Activated naive CD8-positive, alpha-beta T cell treated with anti-CD3 and anti-CD28 coated beads for 36 hours (primary cell): ENCODE measurements around the gene PCDH18. TPM values are rescaled to one million over a fixed set of nuclear protein-coding genes. Genes with fewer than 3 reads are reported as not detected.
"Not testable (repeated sequence)": the region's sequence is repeated elsewhere in the genome, so short reads cannot be mapped to it uniquely, and the experiment has no call there.

ENCODE experiments used
- DNase-seq: peaks from one replicate; pipeline ENCODE4 v3.0.0; 2021
- H3K27ac Mint-ChIP-seq: one replicate; pipeline ENCODE4 v1.8.0; 2022; ENCODE audit warnings: mild to moderate bottlenecking, moderate library complexity, mixed read lengths
- H3K27me3 Mint-ChIP-seq: one replicate; pipeline ENCODE4 v1.8.0; 2022; ENCODE audit warnings: mild to moderate bottlenecking, mixed read lengths
- H3K36me3 Mint-ChIP-seq: one replicate; pipeline ENCODE4 v1.8.0; 2021; ENCODE audit warnings: mild to moderate bottlenecking, mixed read lengths
- H3K4me1 Mint-ChIP-seq: one replicate; pipeline ENCODE4 v1.8.0; 2021; ENCODE audit warnings: mixed read lengths
- H3K4me3 Mint-ChIP-seq: one replicate; pipeline ENCODE4 v1.8.0; 2022; ENCODE audit warnings: mild to moderate bottlenecking, moderate library complexity, mixed read lengths
- H3K9me3 Mint-ChIP-seq: one replicate; pipeline ENCODE4 v1.8.0; 2022; ENCODE audit warnings: mixed read lengths
- total RNA-seq, 2 experiments: library from RNA; stranded (reverse); gene quantifications; one replicate each; pipeline ENCODE4 v1.2.3, GENCODE V29; 2021

Gene PCDH18
- total RNA-seq, 2 experiments from 2014 or later: 0.04 to 0.06 TPM

DNA sequence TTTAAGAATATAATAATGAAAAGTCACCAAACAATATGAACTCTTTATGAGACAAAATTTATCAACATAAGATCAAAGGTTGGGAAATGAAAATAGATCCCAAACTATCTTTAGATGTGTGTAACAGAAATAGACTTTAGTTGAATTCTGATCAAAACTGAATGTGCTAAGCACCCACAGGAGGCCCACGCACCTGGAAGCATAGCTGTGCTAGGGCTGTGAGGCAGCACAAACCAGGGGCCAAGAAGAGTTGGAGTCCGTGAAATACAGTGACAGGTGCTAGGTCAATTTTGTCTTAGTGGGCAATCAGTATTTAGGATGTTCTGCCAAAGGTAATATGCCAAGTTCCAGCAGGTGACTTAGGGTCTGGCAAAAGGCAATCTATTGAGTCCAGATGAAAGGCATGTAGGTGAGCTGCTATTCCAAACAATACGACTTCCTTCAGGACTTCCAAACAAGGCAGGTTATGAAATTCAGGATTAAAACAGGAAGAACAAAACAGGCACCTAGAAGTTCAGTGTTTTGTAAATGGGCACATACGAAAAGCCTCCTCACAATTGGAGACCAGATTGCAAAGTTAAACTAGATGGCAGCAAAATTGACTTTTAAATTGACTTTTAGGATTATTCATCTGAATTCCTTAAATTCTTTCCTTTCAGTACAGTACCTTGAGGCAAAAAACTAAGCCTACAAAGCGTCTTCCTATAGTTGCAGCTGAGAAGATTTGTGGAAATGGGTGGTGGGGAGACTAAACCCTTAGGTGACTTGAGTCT lies 4.7 kb upstream of the PCDH18 start:
- Mint-ChIP-seq H3K27ac (no peak overlapping the region), H3K36me3 (no peaks in the 10 kb centered on the region), H3K27me3 (no peaks in the 10 kb centered on the region), H3K4me3 (no peak overlapping the region), H3K9me3 (no peaks in the 10 kb centered on the region), H3K4me1 (no peaks in the 10 kb centered on the region)
- DNase-seq: no peak

DNA sequence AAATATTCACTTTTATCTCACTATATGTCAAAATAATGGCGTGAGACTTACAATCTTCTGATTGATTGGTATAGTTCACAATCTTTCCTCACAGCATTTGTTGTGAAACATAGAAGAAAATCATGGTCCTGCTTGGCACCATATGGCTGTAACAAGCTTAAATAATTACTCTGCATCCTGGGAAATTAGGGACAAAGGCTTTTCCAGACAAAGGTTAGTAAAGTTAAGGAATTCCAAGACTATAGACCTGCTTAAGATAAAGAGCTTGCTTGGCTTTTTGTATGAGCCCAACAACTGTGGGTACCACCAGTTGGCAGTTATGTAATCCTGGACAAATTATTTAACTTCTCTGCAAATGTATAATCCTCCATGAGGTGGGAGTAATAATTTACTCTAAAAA lies 3.4 kb upstream of the PCDH18 start:
- Mint-ChIP-seq H3K27me3 (no peaks in the 10 kb centered on the region), H3K4me3 (no peak overlapping the region), H3K4me1 (no peaks in the 10 kb centered on the region), H3K9me3 (no peaks in the 10 kb centered on the region), H3K27ac (no peak overlapping the region), H3K36me3 (no peaks in the 10 kb centered on the region)
- no peak for DNase-seq

DNA sequence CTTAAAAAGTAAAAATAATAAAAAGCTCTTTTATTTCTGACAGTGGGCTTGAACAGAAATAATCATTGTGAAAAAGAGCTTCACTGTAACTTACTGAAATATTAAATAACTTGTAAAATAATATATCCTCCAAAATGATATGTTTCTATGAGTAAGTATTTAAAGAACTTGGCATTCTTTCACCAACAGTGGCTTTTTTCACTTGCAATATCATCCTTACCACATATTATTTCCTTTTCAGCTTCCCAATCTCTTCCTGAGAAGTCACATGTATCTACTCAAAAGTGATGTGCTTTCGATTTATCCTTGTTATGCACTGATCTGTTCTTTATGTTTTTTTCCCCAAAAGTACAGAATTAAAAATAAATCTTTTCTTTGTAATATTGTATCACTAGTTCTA lies 2.2 kb upstream of the PCDH18 start:
- H3K27ac Mint-ChIP-seq: no peak overlapping the region
- DNase-seq: no peak
- no peaks in the 10 kb centered on the region for H3K4me1 Mint-ChIP-seq
- H3K36me3 Mint-ChIP-seq: no peaks in the 10 kb centered on the region
- H3K9me3 Mint-ChIP-seq: no peaks in the 10 kb centered on the region
- no peaks in the 10 kb centered on the region for H3K27me3 Mint-ChIP-seq
- no peak overlapping the region for H3K4me3 Mint-ChIP-seq

DNA sequence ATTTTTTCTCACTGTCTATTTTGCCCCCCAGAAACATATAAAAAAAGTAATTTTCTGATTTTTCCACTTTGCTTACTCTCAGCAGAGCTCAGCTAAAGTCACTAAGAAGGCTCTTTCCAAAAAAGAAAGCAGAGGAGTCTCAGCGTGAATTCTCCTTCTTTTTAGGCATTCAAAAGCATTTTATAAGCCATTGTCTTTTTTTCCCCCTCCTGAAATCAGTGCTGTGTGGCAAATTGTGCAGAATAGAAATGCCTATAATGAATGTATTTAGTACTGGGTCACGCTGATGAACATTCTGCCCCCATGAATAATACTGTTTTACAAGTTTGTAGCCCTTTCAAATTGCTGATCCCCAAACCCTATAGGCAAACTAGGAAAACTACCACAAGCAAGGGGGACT lies 1.6 kb upstream of the PCDH18 start:
- no peaks in the 10 kb centered on the region for H3K36me3 Mint-ChIP-seq
- no peaks in the 10 kb centered on the region for H3K4me1 Mint-ChIP-seq
- no peaks in the 10 kb centered on the region for H3K9me3 Mint-ChIP-seq
- no peaks in the 10 kb centered on the region for H3K27me3 Mint-ChIP-seq
- H3K27ac Mint-ChIP-seq: no peak overlapping the region
- DNase-seq: no peak
- H3K4me3 Mint-ChIP-seq: no peak overlapping the region

DNA sequence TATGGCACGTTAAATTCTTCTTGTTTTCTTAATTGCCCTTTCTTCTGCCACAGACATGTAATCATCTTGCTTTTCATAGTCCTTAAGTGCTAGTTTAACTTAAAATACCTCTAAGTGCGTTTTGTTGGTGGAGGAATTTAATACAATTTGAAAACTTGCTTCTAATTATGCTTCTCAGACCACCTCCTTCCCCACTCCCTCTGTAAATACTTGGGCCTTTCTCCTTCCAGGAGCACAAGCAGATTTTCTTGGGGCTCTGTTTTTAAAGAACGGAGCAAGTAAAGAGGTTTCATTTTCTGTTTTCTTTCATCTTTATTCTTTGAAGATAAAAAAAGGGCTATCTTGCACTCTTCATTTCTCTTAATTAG lies 559 bp upstream of the PCDH18 start:
- H3K9me3 Mint-ChIP-seq: no peaks in the 10 kb centered on the region
- H3K4me1 Mint-ChIP-seq: no peaks in the 10 kb centered on the region
- H3K4me3 Mint-ChIP-seq: no peak overlapping the region
- no peak for DNase-seq
- no peaks in the 10 kb centered on the region for H3K36me3 Mint-ChIP-seq
- H3K27me3 Mint-ChIP-seq: no peaks in the 10 kb centered on the region
- no peak overlapping the region for H3K27ac Mint-ChIP-seq

DNA sequence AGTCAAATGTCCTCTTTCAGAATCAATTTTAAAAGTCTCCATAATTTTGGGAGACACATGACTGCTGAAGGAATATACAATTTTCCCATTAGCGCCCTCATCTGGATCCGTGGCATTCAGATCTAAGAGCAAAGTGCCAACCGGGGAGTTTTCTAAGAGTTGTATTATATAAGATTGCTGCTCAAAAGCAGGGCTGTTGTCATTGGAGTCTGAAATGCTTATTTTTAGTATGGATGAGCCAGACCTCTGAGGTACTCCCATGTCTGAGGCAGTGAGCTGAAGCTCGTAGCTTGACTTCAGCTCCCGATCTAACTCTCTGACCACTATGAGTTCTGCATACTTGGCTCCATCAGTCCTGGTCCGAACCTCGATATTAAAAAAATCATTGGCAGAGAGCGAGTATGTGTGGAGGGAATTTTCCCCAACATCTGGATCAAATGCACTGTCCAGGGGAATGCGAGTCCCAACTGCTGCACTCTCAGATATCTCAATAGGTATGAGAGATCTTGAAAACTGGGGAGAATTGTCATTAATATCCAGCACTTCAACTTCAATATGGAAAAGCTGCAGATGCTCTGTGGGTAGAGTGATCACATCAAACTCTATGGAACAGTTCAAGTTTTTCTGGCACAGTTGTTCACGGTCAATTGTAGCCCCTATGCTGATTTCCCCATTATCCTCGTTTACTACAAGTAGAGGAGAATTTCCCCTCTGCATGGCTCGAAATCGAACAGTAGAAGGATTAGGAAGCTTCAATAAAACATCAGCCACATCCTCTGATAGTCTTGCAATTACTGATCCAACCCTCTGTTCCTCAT lies 917 bp downstream of the PCDH18 start:
- Mint-ChIP-seq H3K27ac (no peak overlapping the region), H3K36me3 (no peaks in the 10 kb centered on the region), H3K27me3 (no peaks in the 10 kb centered on the region), H3K4me3 (no peak overlapping the region), H3K4me1 (no peaks in the 10 kb centered on the region), H3K9me3 (no peaks in the 10 kb centered on the region)
- no peak for DNase-seq

DNA sequence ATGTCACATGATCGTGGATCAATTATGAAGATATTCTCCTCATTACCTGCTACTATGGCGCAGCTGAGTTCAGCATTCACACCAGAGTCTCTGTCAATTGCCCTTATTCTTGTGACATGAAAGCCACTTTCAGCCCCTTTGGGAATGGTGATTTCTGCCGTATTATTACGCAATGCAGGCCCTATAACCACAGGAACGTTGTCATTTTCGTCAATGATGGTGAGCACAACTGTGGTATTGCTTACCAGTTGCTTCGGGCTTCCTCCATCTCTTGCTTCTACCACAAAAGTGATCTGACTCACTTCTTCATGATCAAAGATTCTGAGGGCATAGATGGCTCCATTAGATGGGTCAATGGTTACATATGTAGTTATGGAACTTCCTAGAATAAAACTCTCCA lies 2.1 kb downstream of the PCDH18 start:
- Mint-ChIP-seq H3K27me3 (no peaks in the 10 kb centered on the region), H3K4me3 (no peak overlapping the region), H3K27ac (no peak overlapping the region)

DNA sequence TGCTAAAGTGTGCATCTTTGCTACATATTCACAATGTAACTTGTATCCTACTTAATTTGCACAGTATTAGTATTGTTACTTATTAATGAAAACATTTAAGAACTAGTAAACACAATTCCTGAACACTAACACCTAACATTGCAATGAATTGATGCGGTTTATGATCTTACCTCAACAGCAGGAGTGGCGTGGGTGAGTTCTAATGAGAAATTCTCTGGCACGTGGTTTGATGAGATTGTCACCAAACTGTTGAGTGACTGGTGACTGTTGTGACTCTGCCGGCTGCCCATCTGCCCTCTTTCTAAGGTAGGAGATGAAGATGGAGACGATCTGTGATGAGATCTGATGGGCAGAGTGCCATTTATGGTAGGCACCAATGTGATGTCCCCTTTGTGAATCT lies 2.9 kb downstream of the PCDH18 start:
- H3K4me3 Mint-ChIP-seq: no peak overlapping the region
- H3K27me3 Mint-ChIP-seq: no peaks in the 10 kb centered on the region
- no peaks in the 10 kb centered on the region for H3K36me3 Mint-ChIP-seq
- no peaks in the 10 kb centered on the region for H3K4me1 Mint-ChIP-seq
- no peak overlapping the region for H3K27ac Mint-ChIP-seq
- DNase-seq: no peak
- no peaks in the 10 kb centered on the region for H3K9me3 Mint-ChIP-seq

More for the DNA sequence above, 2.1 kb downstream of the PCDH18 start:
- Mint-ChIP-seq H3K9me3 (no peaks in the 10 kb centered on the region), H3K4me1 (no peaks in the 10 kb centered on the region), H3K36me3 (no peaks in the 10 kb centered on the region)
- no peak for DNase-seq

DNA sequence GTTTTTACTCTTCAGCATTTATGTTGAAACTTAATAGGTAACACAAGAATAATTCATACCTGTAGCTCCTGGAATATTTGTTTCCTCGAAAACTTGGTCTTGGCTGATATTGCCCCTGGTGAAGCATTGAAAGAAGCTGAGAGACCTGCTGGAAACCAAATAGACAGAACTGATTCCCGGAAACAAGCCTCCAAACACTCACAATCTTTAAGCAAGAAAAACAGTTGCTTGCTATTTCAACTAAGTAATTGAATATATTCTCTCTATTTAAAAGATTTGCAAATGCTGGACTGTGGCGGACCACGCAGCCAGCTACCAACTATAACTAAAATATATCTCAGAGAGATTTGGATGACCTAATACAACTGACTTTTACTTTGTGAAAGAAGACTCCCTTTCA lies 3.6 kb downstream of the PCDH18 start:
- H3K9me3 Mint-ChIP-seq: no peaks in the 10 kb centered on the region
- H3K4me3 Mint-ChIP-seq: no peak overlapping the region
- H3K4me1 Mint-ChIP-seq: no peaks in the 10 kb centered on the region
- H3K27me3 Mint-ChIP-seq: no peaks in the 10 kb centered on the region
- H3K36me3 Mint-ChIP-seq: no peaks in the 10 kb centered on the region
- DNase-seq: no peak
- no peak overlapping the region for H3K27ac Mint-ChIP-seq

DNA sequence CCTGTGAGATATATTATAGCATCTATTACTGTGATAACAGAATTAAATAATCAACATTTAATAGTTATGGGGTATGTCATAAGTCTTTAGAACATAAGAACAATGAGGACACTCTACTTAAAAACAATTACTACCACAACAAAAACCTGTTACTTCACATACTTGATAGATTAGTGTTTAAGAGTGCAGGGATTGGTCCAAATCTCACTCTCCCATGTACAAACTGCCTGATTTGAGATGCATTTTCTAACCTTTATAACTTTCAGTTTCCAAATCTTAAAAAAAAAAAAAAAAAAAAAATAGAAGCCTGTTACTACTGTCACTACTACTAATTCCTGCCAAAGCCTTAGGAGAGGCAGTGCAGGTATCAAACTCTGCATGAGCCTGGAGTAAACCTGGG lies 5.6 kb downstream of the PCDH18 start:
- H3K4me3 Mint-ChIP-seq: no peak overlapping the region
- no peaks in the 10 kb centered on the region for H3K27me3 Mint-ChIP-seq
- no peak overlapping the region for H3K27ac Mint-ChIP-seq
- DNase-seq: no peak
- no peaks in the 10 kb centered on the region for H3K4me1 Mint-ChIP-seq
- H3K9me3 Mint-ChIP-seq: no peaks in the 10 kb centered on the region
- H3K36me3 Mint-ChIP-seq: no peaks in the 10 kb centered on the region

DNA sequence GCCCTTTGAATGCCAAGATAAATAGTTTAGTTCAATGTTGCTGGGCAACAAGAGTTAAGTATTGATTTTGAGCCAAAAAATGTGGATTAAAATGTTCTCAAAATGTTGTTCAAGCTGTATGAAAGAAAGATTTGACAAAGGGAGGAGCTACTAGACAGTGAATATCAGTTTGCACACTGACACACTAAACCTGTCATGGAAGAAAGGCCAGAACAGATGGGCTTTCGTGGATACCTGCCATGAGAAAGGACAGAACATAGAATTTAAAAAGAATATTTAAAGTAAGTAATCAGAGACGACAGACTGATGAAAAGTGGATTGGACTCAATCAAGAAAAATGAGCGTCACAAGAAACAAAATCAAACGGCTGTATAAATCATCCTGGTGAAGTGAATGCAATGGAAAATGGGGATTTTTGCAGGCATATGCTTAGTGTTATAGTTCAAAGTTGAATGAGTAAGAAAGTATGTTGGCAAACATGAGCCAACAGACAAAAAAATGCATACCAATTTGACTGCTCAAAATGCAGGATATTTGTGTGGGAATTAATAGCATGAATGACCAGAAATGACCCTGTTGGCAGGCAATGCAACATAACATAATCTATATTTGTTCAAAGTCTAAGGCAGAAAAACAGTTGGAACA lies 7.4 kb downstream of the PCDH18 start:
- Mint-ChIP-seq H3K36me3 (no peaks in the 10 kb centered on the region), H3K27me3 (no peaks in the 10 kb centered on the region), H3K4me3 (no peak overlapping the region), H3K4me1 (no peaks in the 10 kb centered on the region), H3K9me3 (no peaks in the 10 kb centered on the region), H3K27ac (no peak overlapping the region)
- DNase-seq: no peak

DNA sequence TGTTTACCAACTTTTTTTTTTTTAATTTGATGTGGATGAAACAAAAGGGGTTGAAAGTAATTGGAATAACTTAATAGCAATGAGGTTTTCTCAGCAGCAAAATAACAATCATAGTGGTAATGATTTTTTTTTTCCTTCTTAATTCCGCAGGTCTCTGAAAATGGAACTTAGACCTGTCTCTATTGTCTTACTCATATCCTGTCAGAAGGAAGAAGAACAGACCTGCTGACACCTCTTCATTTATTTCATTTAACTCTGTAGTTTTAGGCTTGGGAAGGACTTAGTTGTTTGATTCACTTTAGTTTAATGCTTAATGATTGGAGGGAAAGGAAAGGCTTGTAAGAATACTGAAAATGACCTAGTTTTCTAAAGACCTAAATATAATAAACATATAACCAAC lies 9.0 kb downstream of the PCDH18 start:
- Mint-ChIP-seq H3K36me3 (no peaks in the 10 kb centered on the region), H3K27me3 (no peaks in the 10 kb centered on the region), H3K9me3 (no peaks in the 10 kb centered on the region)

DNA sequence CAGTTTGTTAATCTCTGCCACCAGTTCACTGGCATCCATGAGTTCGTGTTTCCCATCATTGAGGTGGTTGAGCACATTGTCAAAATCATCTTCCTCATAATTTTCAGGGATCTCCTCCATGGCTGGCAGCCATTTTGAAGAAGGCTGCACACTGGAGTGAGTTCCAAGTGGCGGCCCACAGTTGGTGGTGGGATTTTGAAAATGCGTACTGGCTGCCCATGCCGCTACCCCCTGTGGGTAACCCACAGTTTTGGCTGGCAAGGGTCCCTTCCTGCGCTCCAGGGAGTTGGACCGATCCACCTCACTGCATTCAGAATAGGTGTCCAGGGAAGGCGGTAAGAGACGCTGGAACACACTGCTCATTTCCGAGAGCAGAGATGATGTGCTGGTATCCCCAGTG lies 11.2 kb downstream of the PCDH18 start:
- Mint-ChIP-seq H3K4me1 (no peaks in the 10 kb centered on the region), H3K4me3 (no peak overlapping the region), H3K36me3 (no peaks in the 10 kb centered on the region), H3K27me3 (no peaks in the 10 kb centered on the region), H3K9me3 (no peaks in the 10 kb centered on the region), H3K27ac (no peak overlapping the region)
- no peak for DNase-seq

More for the DNA sequence above, 9.0 kb downstream of the PCDH18 start:
- DNase-seq: no peak
- H3K4me1 Mint-ChIP-seq: no peaks in the 10 kb centered on the region
- no peak overlapping the region for H3K27ac Mint-ChIP-seq
- no peak overlapping the region for H3K4me3 Mint-ChIP-seq

DNA sequence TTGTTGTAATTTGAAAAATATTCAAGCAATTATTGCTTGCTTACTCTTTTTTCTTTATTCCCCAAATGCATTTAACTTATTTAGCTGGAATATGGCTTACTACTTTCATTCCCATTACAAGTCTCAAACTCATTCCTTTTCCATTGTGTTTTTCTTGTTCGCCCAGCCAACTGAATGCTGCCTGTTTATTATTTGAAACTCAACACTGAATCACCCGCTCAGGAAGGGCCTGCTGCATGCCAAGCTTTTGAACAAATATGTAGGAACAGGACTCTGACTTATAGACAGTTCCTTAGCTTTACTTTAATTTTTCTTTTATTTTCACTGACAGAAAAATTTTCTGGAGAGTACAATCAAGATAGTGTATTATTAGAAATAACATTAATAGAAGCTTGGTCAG lies 12.9 kb downstream of the PCDH18 start:
- Mint-ChIP-seq H3K4me3 (no peak overlapping the region), H3K9me3 (no peaks in the 10 kb centered on the region), H3K36me3 (no peaks in the 10 kb centered on the region), H3K4me1 (no peaks in the 10 kb centered on the region), H3K27me3 (no peaks in the 10 kb centered on the region), H3K27ac (no peak overlapping the region)
- no peak for DNase-seq

DNA sequence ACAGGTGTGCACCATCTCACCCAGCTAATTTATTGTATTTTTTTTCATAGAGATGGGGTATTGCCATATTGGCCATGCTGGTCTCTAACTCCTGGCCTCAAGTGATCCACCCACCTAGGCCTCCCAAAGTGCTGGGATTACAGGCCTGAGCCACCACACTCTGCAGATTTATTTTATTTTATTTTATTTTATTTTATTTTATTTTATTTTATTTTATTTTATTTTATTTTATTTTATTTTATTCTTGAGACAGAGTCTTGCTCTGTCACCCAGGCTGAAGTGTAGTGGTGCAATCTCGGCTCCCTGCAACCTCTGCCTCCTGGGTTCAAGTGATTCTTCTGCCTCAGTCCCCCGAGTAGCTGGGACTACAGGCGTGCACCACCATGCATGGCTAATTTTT lies 15.0 kb downstream of the PCDH18 start:
- H3K36me3 Mint-ChIP-seq, H3K9me3 Mint-ChIP-seq, H3K27ac Mint-ChIP-seq, H3K4me1 Mint-ChIP-seq, DNase-seq, H3K4me3 Mint-ChIP-seq, H3K27me3 Mint-ChIP-seq: not testable (repeated sequence)
